Tibial artery (tissue), 4 donors: ENCODE measurements around the gene TIMP3.

Experiments used
- DNase-seq, 2 donors: peaks; one replicate each; pipeline ENCODE4 v3.0.0-alpha.2; 2019
- H3K27ac ChIP-seq, 2 donors: fragments of 200-600 bp; sonication (generic) in 1 of 2; 1 replicate in 1 of 2; 2 replicates in 1 of 2; pipeline ENCODE4 v1.5.1; 2018 to 2019; ENCODE audit warnings: mild to moderate bottlenecking in 1 of 2
- H3K27me3 ChIP-seq, 2 donors: fragments of 200-600 bp; sonication (generic) in 1 of 2; one replicate each; pipeline versions ENCODE4 v1.5.1 to v1.6.0; 2016 to 2019
- H3K36me3 ChIP-seq, 3 donors: fragments of 200-600 bp; sonication (generic) in 2 of 3; one replicate each; pipeline ENCODE4 v1.5.1; 2016 to 2019; ENCODE audit warnings: mild to moderate bottlenecking in 2 of 3
- H3K4me1 ChIP-seq, 4 donors: fragments of 200-600 bp; sonication (generic) in 2 of 4; 1 replicate in 3 of 4; 2 replicates in 1 of 4; pipeline ENCODE4 v1.5.1; 2016 to 2019
- H3K4me3 ChIP-seq, 2 donors: fragments of 200-600 bp; sonication (generic) in 1 of 2; 1 replicate in 1 of 2; 2 replicates in 1 of 2; pipeline ENCODE4 v1.5.1; 2018 to 2019; ENCODE audit warnings: mild to moderate bottlenecking in 2 of 2
- H3K9me3 ChIP-seq, 3 donors: fragments of 200-600 bp; sonication (generic) in 1 of 3; one replicate each; pipeline ENCODE4 v1.5.1; 2016 to 2019
- CTCF ChIP-seq, 2 experiments: fragments of 200-600 bp in 1 of 2; fragments of 450-650 bp in 1 of 2; IDR thresholded peaks; one replicate each; pipeline ENCODE4 v1.5.1; 2017 to 2019; ENCODE audit warnings: antibody characterized with exemption in 2 of 2, mild to moderate bottlenecking in 1 of 2, moderate library complexity in 1 of 2
- intact Hi-C: fragments of 100-400 bp; cut with DNase I; formaldehyde crosslinking; loops from one replicate; pipeline ENCODE4 v1.15.0; 2023; ENCODE audit warnings: low total_unique reads

TIMP3 gene

GRCh38 chr22:32904044-32904443 lies 102.5 kb downstream of the TIMP3 start:
- Histone ChIP-seq H3K27me3 (no peaks in the 10 kb centered on the region), H3K9me3 (no peaks in the 10 kb centered on the region), H3K4me1 (no peaks in the 10 kb centered on the region), H3K27ac (no peak overlapping the region), H3K36me3 (no peaks in the 10 kb centered on the region), H3K4me3 (no peak overlapping the region)
- no peak for TF ChIP-seq CTCF (IDR thresholded peaks at IDR 0.05)
- intact Hi-C loops: no loop called here
- DNase-seq: no peak

- Histone ChIP-seq H3K4me1 (peaks cover 0 to 10% (median 4%) of the 10 kb centered on the region in 4 donors), H3K27ac (no peak overlapping the region), H3K36me3 (no peaks in the 10 kb centered on the region), H3K9me3 (no peaks in the 10 kb centered on the region), H3K27me3 (peaks cover 0 to 1% of the 10 kb centered on the region in 2 donors), H3K4me3 (no peak overlapping the region)
- no peak for DNase-seq
- intact Hi-C loops: no loop called here
- TF ChIP-seq CTCF (IDR thresholded peaks at IDR 0.05): no peak
Observed at GRCh38 chr22:32905400-32905799, 103.9 kb downstream of the TIMP3 start.

- DNase-seq: no peak
- H3K4me1 ChIP-seq: peaks cover 0 to 10% (median 5%) of the 10 kb centered on the region in 4 donors
- H3K36me3 ChIP-seq: no peaks in the 10 kb centered on the region
- intact Hi-C loops: no loop called here
- H3K27me3 ChIP-seq: peaks cover 0 to 25% of the 10 kb centered on the region in 2 donors
- H3K9me3 ChIP-seq: no peaks in the 10 kb centered on the region
- H3K27ac ChIP-seq: no peak overlapping the region
- no peak overlapping the region for H3K4me3 ChIP-seq
- TF ChIP-seq CTCF (IDR thresholded peaks at IDR 0.05): no peak
Observed at GRCh38 chr22:32909581-32910428, 108.3 kb downstream of the TIMP3 start.

GRCh38 chr22:32910429-32910772 lies 108.9 kb downstream of the TIMP3 start:
- H3K9me3 ChIP-seq: no peaks in the 10 kb centered on the region
- H3K4me1 ChIP-seq: peaks cover 0 to 10% (median 5%) of the 10 kb centered on the region in 4 donors
- no peaks in the 10 kb centered on the region for H3K36me3 ChIP-seq
- intact Hi-C loops: no loop called here
- no peak overlapping the region for H3K4me3 ChIP-seq
- H3K27me3 ChIP-seq: peaks cover 0 to 25% of the 10 kb centered on the region in 2 donors
- no peak for DNase-seq
- H3K27ac ChIP-seq: no peak overlapping the region
- TF ChIP-seq CTCF (IDR thresholded peaks at IDR 0.05): no peak

- no peak for DNase-seq
- Histone ChIP-seq H3K27me3 (peaks cover 0 to 25% of the 10 kb centered on the region in 2 donors), H3K36me3 (no peaks in the 10 kb centered on the region), H3K9me3 (peaks cover 0 to 7% (median 6%) of the 10 kb centered on the region in 3 donors), H3K4me3 (no peak overlapping the region), H3K27ac (no peak overlapping the region), H3K4me1 (peaks cover 0 to 10% (median 5%) of the 10 kb centered on the region in 4 donors)
- no peak for TF ChIP-seq CTCF (IDR thresholded peaks at IDR 0.05)
- intact Hi-C loops: no loop called here
Observed at GRCh38 chr22:32911503-32911902, 110.0 kb downstream of the TIMP3 start.
